Omental fat pad (tissue), 4 donors: ENCODE results near the gene PRX. TPM values are rescaled to one million over a fixed set of nuclear protein-coding genes. Genes with fewer than 3 reads are reported as not detected.
"Not testable (repeated sequence)": the region's sequence is repeated elsewhere in the genome, so short reads cannot be mapped to it uniquely, and the experiment has no call there.

Experiments used
- ATAC-seq: fragments of 150-250 bp; one replicate; pipeline ENCODE4 v1.9.1; 2016; ENCODE audit warnings: mild to moderate bottlenecking, moderate library complexity; ENCODE audit not compliant: low FRiP score
- DNase-seq: peaks from one replicate; pipeline ENCODE4 v3.0.0-alpha.2; 2019; ENCODE audit warnings: low spot score
- CTCF ChIP-seq, 3 donors: fragments of 450-650 bp; IDR thresholded peaks; one replicate each; pipeline ENCODE4 v1.5.1; 2016 to 2017; ENCODE audit warnings: antibody characterized with exemption in 3 of 3, mild to moderate bottlenecking in 3 of 3, moderate library complexity in 2 of 3
- total RNA-seq, 4 donors: library from RNA; depleted of rRNA; stranded (reverse); fragments of >200 nt; gene quantifications; one replicate each; pipeline ENCODE4 v1.1.0, GENCODE V29; 2016

PRX gene
- total RNA-seq, 4 donors from 2014 or later, result 2.2 to 6.1 (median 4.3) TPM

GRCh38 chr19:40433391-40434216, 20.4 kb upstream of the PRX start:
- TF ChIP-seq CTCF (IDR thresholded peaks at IDR 0.05), result no peak
- ATAC-seq (peak; percentile 98), DNase-seq (no peak)

- not testable (repeated sequence) for DNase-seq, ATAC-seq
Observed at GRCh38 chr19:40432760-40433159, 19.6 kb upstream of the PRX start.

GRCh38 chr19:40431698-40432097, 18.5 kb upstream of the PRX start:
- DNase-seq, result no peak
- no peak for TF ChIP-seq CTCF (IDR thresholded peaks at IDR 0.05)
- no peak for ATAC-seq

GRCh38 chr19:40430242-40430641, 17.1 kb upstream of the PRX start:
- not testable (repeated sequence) for DNase-seq

GRCh38 chr19:40428197-40428596, 15.0 kb upstream of the PRX start:
- not testable (repeated sequence) for ATAC-seq, DNase-seq

More at GRCh38 chr19:40430242-40430641, 17.1 kb upstream of the PRX start:
- ATAC-seq, result not testable (repeated sequence)

GRCh38 chr19:40425450-40426287, 12.5 kb upstream of the PRX start, which contains the start of gene SERTAD1:
SERTAD1 (minus strand) TSS chr19:40425992; CDS start chr19:40423546, 2,446 bp downstream.
- TF ChIP-seq CTCF (IDR thresholded peaks at IDR 0.05), result no peak
- ATAC-seq (peak; percentile 93), DNase-seq (peak; percentile 99)

GRCh38 chr19:40424637-40425449, 11.7 kb upstream of the PRX start:
- DNase-seq (no peak), ATAC-seq (no peak)
- TF ChIP-seq CTCF (IDR thresholded peaks at IDR 0.05), result no peak

GRCh38 chr19:40423938-40424337, 10.8 kb upstream of the PRX start:
- ATAC-seq (no peak), DNase-seq (no peak)
- TF ChIP-seq CTCF (IDR thresholded peaks at IDR 0.05), result no peak
